ENCODE results near the gene SERP2. TPM values are rescaled to one million over a fixed set of nuclear protein-coding genes. Genes with fewer than 3 reads are reported as not detected.

Gene SERP2
- total RNA-seq, 2 experiments from 2014 or later, result not detected

- Mint-ChIP-seq H3K27ac (no peak overlapping the region), H3K4me1 (peaks cover 2% of the 10 kb centered on the region), H3K36me3 (ENCODE audit: low read depth) (no peaks in the 10 kb centered on the region), H3K9me3 (no peaks in the 10 kb centered on the region), H3K27me3 (no peaks in the 10 kb centered on the region), H3K4me3 (no peak overlapping the region)
- DNase-seq, result no peak
- ChIA-PET POLR2A (no interaction called here), CTCF (no interaction called here)
Measured at GRCh38 chr13:44412346-44412935, 38.8 kb downstream of the SERP2 start.

GRCh38 chr13:44413095-44413494 is 39.5 kb downstream of the SERP2 start:
- no peaks in the 10 kb centered on the region for H3K27me3 Mint-ChIP-seq
- H3K36me3 Mint-ChIP-seq (ENCODE audit: low read depth), result no peaks in the 10 kb centered on the region

GRCh38 chr13:44414716-44415115 is 41.1 kb downstream of the SERP2 start:
- Mint-ChIP-seq H3K9me3 (no peaks in the 10 kb centered on the region), H3K27me3 (no peaks in the 10 kb centered on the region), H3K4me1 (peaks cover 2% of the 10 kb centered on the region), H3K27ac (no peak overlapping the region), H3K36me3 (ENCODE audit: low read depth) (no peaks in the 10 kb centered on the region), H3K4me3 (no peak overlapping the region)
- DNase-seq, result no peak
- CTCF ChIA-PET, result no interaction called here
- POLR2A ChIA-PET, result no interaction called here

More at GRCh38 chr13:44413095-44413494, 39.5 kb downstream of the SERP2 start:
- Mint-ChIP-seq H3K27ac (no peak overlapping the region), H3K9me3 (no peaks in the 10 kb centered on the region), H3K4me3 (no peak overlapping the region), H3K4me1 (peaks cover 2% of the 10 kb centered on the region)
- CTCF ChIA-PET, result no interaction called here
- POLR2A ChIA-PET, result no interaction called here
- no peak for DNase-seq

- DNase-seq, result no peak
- POLR2A ChIA-PET, result no interaction called here
- peaks cover 2% of the 10 kb centered on the region for H3K4me1 Mint-ChIP-seq
- H3K9me3 Mint-ChIP-seq, result no peaks in the 10 kb centered on the region
- no peaks in the 10 kb centered on the region for H3K27me3 Mint-ChIP-seq
- no peak overlapping the region for H3K27ac Mint-ChIP-seq
- H3K4me3 Mint-ChIP-seq, result no peak overlapping the region
- H3K36me3 Mint-ChIP-seq (ENCODE audit: low read depth), result no peaks in the 10 kb centered on the region
- CTCF ChIA-PET, result interaction anchor here (0.6 kb wide), 1 partner anchor 497 kb away, joined by 6 read pairs; no protein-coding TSS in a partner anchor
Measured at GRCh38 chr13:44415815-44416214, 42.2 kb downstream of the SERP2 start.

GRCh38 chr13:44416301-44416700 is 42.7 kb downstream of the SERP2 start:
- Mint-ChIP-seq H3K27me3 (no peaks in the 10 kb centered on the region), H3K4me1 (peaks cover 2% of the 10 kb centered on the region), H3K27ac (no peak overlapping the region), H3K36me3 (ENCODE audit: low read depth) (no peaks in the 10 kb centered on the region), H3K4me3 (no peak overlapping the region), H3K9me3 (no peaks in the 10 kb centered on the region)
- CTCF ChIA-PET, result no interaction called here
- DNase-seq, result no peak
- POLR2A ChIA-PET, result no interaction called here

GRCh38 chr13:44416744-44417143 is 43.1 kb downstream of the SERP2 start:
- Mint-ChIP-seq H3K27me3 (no peaks in the 10 kb centered on the region), H3K27ac (no peak overlapping the region), H3K9me3 (no peaks in the 10 kb centered on the region), H3K36me3 (ENCODE audit: low read depth) (no peaks in the 10 kb centered on the region), H3K4me3 (no peak overlapping the region), H3K4me1 (peaks cover 2% of the 10 kb centered on the region)
- ChIA-PET CTCF (no interaction called here), POLR2A (no interaction called here)
- no peak for DNase-seq

GRCh38 chr13:44417446-44417845 is 43.8 kb downstream of the SERP2 start:
- Mint-ChIP-seq H3K36me3 (ENCODE audit: low read depth) (no peaks in the 10 kb centered on the region), H3K27me3 (peaks cover 3% of the 10 kb centered on the region), H3K4me1 (no peaks in the 10 kb centered on the region), H3K4me3 (no peak overlapping the region), H3K9me3 (no peaks in the 10 kb centered on the region), H3K27ac (no peak overlapping the region)
- ChIA-PET CTCF (no interaction called here), POLR2A (no interaction called here)
- DNase-seq, result no peak

- peaks cover 6% of the 10 kb centered on the region for H3K27me3 Mint-ChIP-seq
- no peaks in the 10 kb centered on the region for H3K4me1 Mint-ChIP-seq
- ChIA-PET POLR2A (no interaction called here), CTCF (interaction anchor here (1.3 kb wide), 1 partner anchor 8 kb away, joined by 3 read pairs; no protein-coding TSS in a partner anchor)
- H3K4me3 Mint-ChIP-seq, result no peak overlapping the region
- no peaks in the 10 kb centered on the region for H3K36me3 Mint-ChIP-seq (ENCODE audit: low read depth)
- DNase-seq, result no peak
- no peak overlapping the region for H3K27ac Mint-ChIP-seq
- no peaks in the 10 kb centered on the region for H3K9me3 Mint-ChIP-seq
Measured at GRCh38 chr13:44417876-44418275, 44.3 kb downstream of the SERP2 start.

GRCh38 chr13:44420376-44421220 is 47.0 kb downstream of the SERP2 start:
- CTCF ChIA-PET, result interaction anchor here (0.5 kb wide), 1 partner anchor 543 kb away, joined by 3 read pairs; no protein-coding TSS in a partner anchor
- H3K27me3 Mint-ChIP-seq, result peaks cover 12% of the 10 kb centered on the region
- H3K4me3 Mint-ChIP-seq, result no peak overlapping the region
- H3K27ac Mint-ChIP-seq, result no peak overlapping the region
- no peaks in the 10 kb centered on the region for H3K36me3 Mint-ChIP-seq (ENCODE audit: low read depth)
- no peak for DNase-seq
- no peaks in the 10 kb centered on the region for H3K4me1 Mint-ChIP-seq
- POLR2A ChIA-PET, result no interaction called here
- H3K9me3 Mint-ChIP-seq, result no peaks in the 10 kb centered on the region

- Mint-ChIP-seq H3K36me3 (ENCODE audit: low read depth) (no peaks in the 10 kb centered on the region), H3K4me1 (no peaks in the 10 kb centered on the region), H3K4me3 (no peak overlapping the region), H3K9me3 (no peaks in the 10 kb centered on the region), H3K27me3 (peaks cover 17% of the 10 kb centered on the region), H3K27ac (no peak overlapping the region)
- ChIA-PET POLR2A (no interaction called here), CTCF (no interaction called here)
- no peak for DNase-seq
Measured at GRCh38 chr13:44421853-44422525, 48.4 kb downstream of the SERP2 start.

GRCh38 chr13:44422755-44423643 is 49.4 kb downstream of the SERP2 start:
- no peak for DNase-seq
- peaks cover 17% of the 10 kb centered on the region for H3K27me3 Mint-ChIP-seq
- H3K4me1 Mint-ChIP-seq, result no peaks in the 10 kb centered on the region
- H3K27ac Mint-ChIP-seq, result no peak overlapping the region
- CTCF ChIA-PET, result interaction anchor here (0.6 kb wide), 1 partner anchor 498 kb away, joined by 3 read pairs; no protein-coding TSS in a partner anchor
- H3K9me3 Mint-ChIP-seq, result no peaks in the 10 kb centered on the region
- no peak overlapping the region for H3K4me3 Mint-ChIP-seq
- POLR2A ChIA-PET, result interaction anchor here (1.0 kb wide), 1 partner anchor 19 kb away, joined by 3 read pairs; no protein-coding TSS in a partner anchor
- H3K36me3 Mint-ChIP-seq (ENCODE audit: low read depth), result no peaks in the 10 kb centered on the region

GRCh38 chr13:44423824-44424223 is 50.2 kb downstream of the SERP2 start:
- ChIA-PET POLR2A (interaction anchor here (1.0 kb wide), 1 partner anchor 20 kb away, joined by 3 read pairs; no protein-coding TSS in a partner anchor), CTCF (no interaction called here)
- no peak overlapping the region for H3K4me3 Mint-ChIP-seq
- no peak for DNase-seq
- peaks cover 17% of the 10 kb centered on the region for H3K27me3 Mint-ChIP-seq
- H3K4me1 Mint-ChIP-seq, result no peaks in the 10 kb centered on the region
- H3K27ac Mint-ChIP-seq, result no peak overlapping the region
- no peaks in the 10 kb centered on the region for H3K9me3 Mint-ChIP-seq
- no peaks in the 10 kb centered on the region for H3K36me3 Mint-ChIP-seq (ENCODE audit: low read depth)
